ENCODE results near the gene ADARB2. TPM values are rescaled to one million over a fixed set of nuclear protein-coding genes. Genes with fewer than 3 reads are reported as not detected.

ADARB2 gene
- total and polyA plus RNA-seq, 7 donors, result 0.05 to 0.39 (median 0.15) TPM; not detected in 2

DNA sequence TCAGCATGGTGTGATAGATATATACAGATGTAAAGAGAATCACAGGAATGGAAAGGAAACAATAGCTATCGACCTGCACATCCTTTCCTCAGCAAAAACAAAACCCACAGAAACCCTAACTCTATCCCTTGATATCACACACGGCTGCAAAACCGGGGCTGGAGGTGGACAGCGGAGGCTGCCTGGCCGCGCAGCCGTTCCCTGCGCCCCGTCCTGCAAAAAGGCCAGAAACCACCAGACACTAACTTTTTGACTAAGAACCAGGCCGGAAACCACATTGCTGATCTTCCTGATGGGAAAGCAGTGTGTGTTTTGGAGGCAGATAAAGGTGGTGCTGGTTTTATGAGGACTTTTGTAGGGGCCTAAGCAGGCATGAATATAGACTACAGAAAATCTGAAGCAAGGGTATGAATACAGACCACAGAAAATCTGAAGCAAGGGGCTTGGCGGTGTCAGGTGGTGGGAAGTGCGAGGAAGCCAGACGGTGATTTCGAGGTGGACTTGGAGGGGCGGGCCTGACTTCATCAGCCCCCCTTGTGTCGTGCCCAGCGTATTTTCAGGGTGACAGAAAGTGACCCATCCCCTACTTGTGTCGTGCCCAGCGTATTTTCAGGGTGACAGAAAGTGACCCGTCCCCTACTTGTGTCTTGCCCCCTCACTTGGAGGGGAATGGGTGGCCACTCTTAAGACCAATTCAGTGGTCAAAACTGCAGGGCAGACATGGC lies 557.8 kb downstream of the ADARB2 start:
- no peak overlapping the region for H3K27ac ChIP-seq
- ATAC-seq, result no peak
- no peak overlapping the region for H3K4me3 ChIP-seq
- no peaks in the 10 kb centered on the region for H3K36me3 ChIP-seq (ENCODE audit: insufficient read depth in 1 of 2, low read depth in 1 of 2)
- 85 to 88% (median 85%) methylated on average over 20 of the region's 20 CpGs for WGBS, 3 donors
- H3K4me1 ChIP-seq, result no peaks in the 10 kb centered on the region
- TF ChIP-seq, protein P1, sequence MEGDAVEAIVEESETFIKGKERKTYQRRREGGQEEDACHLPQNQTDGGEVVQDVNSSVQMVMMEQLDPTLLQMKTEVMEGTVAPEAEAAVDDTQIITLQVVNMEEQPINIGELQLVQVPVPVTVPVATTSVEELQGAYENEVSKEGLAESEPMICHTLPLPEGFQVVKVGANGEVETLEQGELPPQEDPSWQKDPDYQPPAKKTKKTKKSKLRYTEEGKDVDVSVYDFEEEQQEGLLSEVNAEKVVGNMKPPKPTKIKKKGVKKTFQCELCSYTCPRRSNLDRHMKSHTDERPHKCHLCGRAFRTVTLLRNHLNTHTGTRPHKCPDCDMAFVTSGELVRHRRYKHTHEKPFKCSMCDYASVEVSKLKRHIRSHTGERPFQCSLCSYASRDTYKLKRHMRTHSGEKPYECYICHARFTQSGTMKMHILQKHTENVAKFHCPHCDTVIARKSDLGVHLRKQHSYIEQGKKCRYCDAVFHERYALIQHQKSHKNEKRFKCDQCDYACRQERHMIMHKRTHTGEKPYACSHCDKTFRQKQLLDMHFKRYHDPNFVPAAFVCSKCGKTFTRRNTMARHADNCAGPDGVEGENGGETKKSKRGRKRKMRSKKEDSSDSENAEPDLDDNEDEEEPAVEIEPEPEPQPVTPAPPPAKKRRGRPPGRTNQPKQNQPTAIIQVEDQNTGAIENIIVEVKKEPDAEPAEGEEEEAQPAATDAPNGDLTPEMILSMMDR (IDR thresholded peaks at IDR 0.05), result no peak
- no peak for DNase-seq
- intact Hi-C loops (cut with DNase I), result no loop called here
- no peaks in the 10 kb centered on the region for H3K9me3 ChIP-seq
- H3K27me3 ChIP-seq (ENCODE audit: insufficient read depth in 3 of 3, low read length in 2 of 3), result peaks cover 0 to 11% (median 0%) of the 10 kb centered on the region in 3 donors

DNA sequence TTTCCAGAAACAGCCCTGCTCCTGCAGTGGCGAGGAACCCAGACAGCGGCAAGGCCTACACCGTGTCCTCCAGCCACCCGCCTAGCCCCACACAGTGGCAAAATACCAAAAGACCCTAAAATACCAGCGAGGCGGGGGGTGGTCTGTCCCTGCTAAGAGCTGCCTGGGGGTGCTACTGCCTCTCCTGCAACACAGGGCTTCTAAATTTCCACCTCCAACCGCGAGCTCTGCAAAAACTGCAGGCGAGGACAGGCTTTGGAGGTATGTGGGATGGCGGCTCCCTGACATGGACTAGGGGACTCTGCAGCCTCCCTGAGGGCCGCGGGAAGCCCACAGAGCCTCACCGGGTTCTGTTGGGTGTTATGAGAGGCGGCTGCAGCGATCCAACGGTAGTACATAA lies 558.8 kb downstream of the ADARB2 start:
- Histone ChIP-seq H3K36me3 (ENCODE audit: insufficient read depth in 1 of 2, low read depth in 1 of 2) (no peaks in the 10 kb centered on the region), H3K9me3 (no peaks in the 10 kb centered on the region), H3K4me3 (no peak overlapping the region), H3K27me3 (ENCODE audit: insufficient read depth in 3 of 3, low read length in 2 of 3) (peaks cover 0 to 3% (median 0%) of the 10 kb centered on the region in 3 donors), H3K27ac (no peak overlapping the region), H3K4me1 (no peaks in the 10 kb centered on the region)
- DNase-seq (no peak), ATAC-seq (no peak)
- intact Hi-C loops (cut with DNase I), result no loop called here
- WGBS, 3 donors, result 81 to 86% (median 85%) methylated on average over 16 of the region's 16 CpGs
- TF ChIP-seq, protein P1 (IDR thresholded peaks at IDR 0.05), result no peak

DNA sequence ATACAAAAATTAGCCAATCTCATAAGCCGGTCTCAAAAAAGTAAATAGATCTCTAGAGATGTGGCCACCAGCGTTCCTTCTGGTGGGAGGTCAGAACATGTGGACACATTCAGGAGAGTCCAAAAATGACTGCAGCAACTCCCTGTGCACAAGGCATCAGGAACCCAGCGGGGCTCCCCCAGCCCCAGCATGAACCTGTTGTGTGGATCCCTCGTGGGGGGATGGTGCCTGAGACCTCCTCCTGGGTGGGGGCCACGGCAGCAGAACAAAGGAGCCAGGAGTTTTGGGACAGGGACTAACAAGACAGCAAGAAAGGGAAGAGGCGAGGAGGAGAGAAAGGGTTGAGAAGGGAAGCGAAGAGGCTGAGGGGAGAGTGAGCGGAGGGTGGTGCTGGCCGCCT lies 559.4 kb downstream of the ADARB2 start:
- no peak overlapping the region for H3K4me3 ChIP-seq
- TF ChIP-seq, protein P1 (IDR thresholded peaks at IDR 0.05), result no peak
- intact Hi-C loops (cut with DNase I), result no loop called here
- no peaks in the 10 kb centered on the region for H3K4me1 ChIP-seq
- H3K36me3 ChIP-seq (ENCODE audit: insufficient read depth in 1 of 2, low read depth in 1 of 2), result no peaks in the 10 kb centered on the region
- DNase-seq (no peak), ATAC-seq (no peak)
- no peak overlapping the region for H3K27ac ChIP-seq
- H3K9me3 ChIP-seq, result no peaks in the 10 kb centered on the region
- WGBS, 3 donors, result 86 to 92% (median 87%) methylated on average over 6 to 9 of the region's 9 CpGs
- H3K27me3 ChIP-seq (ENCODE audit: insufficient read depth in 3 of 3, low read length in 2 of 3), result peaks cover 0 to 3% (median 0%) of the 10 kb centered on the region in 3 donors

DNA sequence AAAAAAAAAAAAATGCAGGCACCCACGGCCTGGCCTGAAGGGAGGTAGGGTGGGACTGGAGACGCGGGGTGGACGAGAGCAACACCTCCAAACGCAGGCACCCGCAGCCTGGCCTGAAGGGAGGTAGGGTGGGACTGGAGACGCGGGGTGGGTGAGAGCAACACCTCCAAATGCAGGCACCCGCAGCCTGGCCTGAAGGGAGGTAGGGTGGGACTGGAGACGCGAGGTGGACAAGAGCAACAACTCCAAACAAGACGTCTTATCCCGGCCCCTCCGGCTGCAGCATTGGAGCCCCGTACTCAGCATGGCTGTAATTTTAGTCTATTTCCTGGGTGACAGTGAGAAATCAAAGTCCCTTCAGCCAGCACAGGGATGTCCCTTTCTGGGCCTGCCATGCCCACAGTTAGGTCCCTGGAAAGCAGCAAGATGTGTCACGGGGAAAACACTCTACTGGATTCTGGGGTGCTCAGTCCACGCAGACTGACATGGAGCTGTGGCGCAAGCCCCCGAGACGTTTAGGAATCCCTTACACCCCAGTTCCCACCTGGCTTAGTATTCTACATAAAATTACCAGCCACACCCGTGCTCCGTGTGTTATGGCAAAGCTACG lies 561.3 kb downstream of the ADARB2 start:
- ATAC-seq (no peak), DNase-seq (no peak)
- intact Hi-C loops (cut with DNase I), result no loop called here
- TF ChIP-seq, protein P1 (IDR thresholded peaks at IDR 0.05), result no peak
- H3K4me1 ChIP-seq, result no peaks in the 10 kb centered on the region
- 75 to 79% (median 77%) methylated on average over 23 of the region's 23 CpGs for WGBS, 3 donors
- no peak overlapping the region for H3K4me3 ChIP-seq
- H3K27me3 ChIP-seq (ENCODE audit: insufficient read depth in 3 of 3, low read length in 2 of 3), result peaks cover 0 to 3% (median 2%) of the 10 kb centered on the region in 3 donors
- no peaks in the 10 kb centered on the region for H3K9me3 ChIP-seq
- H3K27ac ChIP-seq, result no peak overlapping the region
- H3K36me3 ChIP-seq (ENCODE audit: insufficient read depth in 1 of 2, low read depth in 1 of 2), result no peaks in the 10 kb centered on the region
